Measurements from ENCODE around the gene SFMBT1. TPM values are rescaled to one million over a fixed set of nuclear protein-coding genes. Genes with fewer than 3 reads are reported as not detected.

The SFMBT1 gene
- total RNA-seq, 1 experiment from 2014 or later = 14.8 TPM

GRCh38 chr3:52926554-52926953 is 119.3 kb downstream of the SFMBT1 start:
- peaks cover 0 to under 1% of the 10 kb centered on the region in 2 experiments; a peak in 1 of 4 replicates for H3K36me3 ChIP-seq (ENCODE audit: control insufficient read depth in 1 of 2, insufficient read depth in 2 of 2, low read length in 2 of 2)
- no peaks in the 10 kb centered on the region for H4K20me1 ChIP-seq (ENCODE audit: insufficient read depth)
- ChIA-PET POLR2A (interaction anchor here (0.6 kb wide), 1 partner anchor 23 kb away, joined by 3 read pairs; no protein-coding TSS in a partner anchor), CTCF (interaction anchor here (1.0 kb wide), 1 partner anchor 9 kb away, joined by 3 read pairs; no protein-coding TSS in a partner anchor), RAD21 (ENCODE audit: low non-redundant PET in 1 of 2, low total read pairs in 2 of 2, uncharacterized antibody in 2 of 2, unreplicated experiment in 2 of 2) (no interaction called here)
- H2AFZ ChIP-seq (ENCODE audit: low read depth, low read length, poor library complexity, severe bottlenecking) = no peak overlapping the region
- no peak for TF ChIP-seq CTCF (IDR thresholded peaks at IDR 0.05 in 2 of 3, conservative IDR thresholded peaks at IDR 0.05 in 1 of 3; ENCODE audit: borderline replicate concordance in 1 of 3, insufficient read depth in 1 of 3, low read depth in 2 of 3, low read length in 2 of 3)
- TF ChIP-seq EZH2 (IDR thresholded peaks at IDR 0.05) = no peak
- no peak for TF ChIP-seq POLR2AphosphoS5 (IDR thresholded peaks at IDR 0.05; ENCODE audit: low read depth, low read length)
- no peak for TF ChIP-seq FOSL1 (IDR thresholded peaks at IDR 0.05; ENCODE audit: low read depth)
- TF ChIP-seq ZBTB33 (IDR thresholded peaks at IDR 0.05; ENCODE audit: extremely low read depth, insufficient replicate concordance, low read length) = no peak
- no peak for TF ChIP-seq SRF (IDR thresholded peaks at IDR 0.05; ENCODE audit: low read depth)
- TF ChIP-seq ATF3 (IDR thresholded peaks at IDR 0.05) = no peak
- TF ChIP-seq ZNF274 (IDR thresholded peaks at IDR 0.05; ENCODE audit: low read depth, low read length) = no peak
- BruUV-seq (replicated peaks) = no TSS peak
- H3K79me2 ChIP-seq (ENCODE audit: insufficient read depth, low read length) = no peaks in the 10 kb centered on the region
- DNase-seq (ENCODE audit: low read depth, low spot score) (no peak), ATAC-seq (no peak)
- H3K9me3 ChIP-seq (ENCODE audit: control insufficient read depth in 1 of 2, insufficient read depth in 1 of 2, low read depth in 1 of 2, low read length in 2 of 2) = no peaks in the 10 kb centered on the region
- H3K4me2 ChIP-seq (ENCODE audit: low read length) = no peak overlapping the region
- no peak overlapping the region for H3K9ac ChIP-seq (ENCODE audit: low read length)
- no peaks in the 10 kb centered on the region for H3K9me2 ChIP-seq (ENCODE audit: insufficient read depth)
- no peaks in the 10 kb centered on the region for H3K27me3 ChIP-seq (ENCODE audit: insufficient read depth, low read length)
- no peaks in the 10 kb centered on the region for H3K4me1 ChIP-seq (ENCODE audit: control insufficient read depth in 1 of 2, insufficient read depth in 2 of 2, low read length in 2 of 2)
- H3K4me3 ChIP-seq (replicated peaks in 1 of 2; ENCODE audit: low read depth in 1 of 2, low read length in 2 of 2) = no peak overlapping the region
- intact Hi-C loops (cut with micrococcal nuclease) = no loop called here
- no peak overlapping the region for H3K27ac ChIP-seq (ENCODE audit: low read depth, low read length)
